Central memory CD4-positive, alpha-beta T cell (primary cell): ENCODE data around the gene MYO10.
"Not testable (repeated sequence)": the region's sequence is repeated elsewhere in the genome, so short reads cannot be mapped to it uniquely, and the experiment has no call there.

ENCODE experiments used
- DNase-seq: peaks from one replicate; pipeline ENCODE4 v3.0.0; 2022

The MYO10 gene

DNA sequence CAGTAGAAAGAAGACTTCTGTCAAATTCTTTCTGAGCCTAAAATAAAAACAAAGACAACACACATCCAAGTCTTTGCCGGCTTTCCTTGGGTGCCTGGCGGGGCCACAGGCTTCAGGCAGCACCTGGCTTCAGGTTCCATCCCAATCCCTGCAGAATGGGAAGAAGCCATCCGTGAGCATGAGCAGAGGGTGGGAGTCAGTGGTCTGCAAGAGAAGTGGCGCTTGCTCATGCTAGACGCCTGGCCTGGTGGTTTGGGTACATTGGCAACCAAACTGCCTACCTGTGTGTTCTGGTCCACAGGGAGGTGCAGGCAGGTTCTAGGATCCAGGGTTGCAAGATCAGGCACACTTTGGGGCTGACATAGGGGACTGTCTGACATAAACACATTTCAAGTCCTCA is 271.7 kb downstream of the MYO10 start:
- no peak for DNase-seq

- no peak for DNase-seq
Measured at GRCh38 chr5:16663840-16664239, 272.2 kb downstream of the MYO10 start.

- DNase-seq: no peak
Measured at GRCh38 chr5:16661713-16662112, 274.4 kb downstream of the MYO10 start.

GRCh38 chr5:16660982-16661381 is 275.1 kb downstream of the MYO10 start:
- no peak for DNase-seq

DNA sequence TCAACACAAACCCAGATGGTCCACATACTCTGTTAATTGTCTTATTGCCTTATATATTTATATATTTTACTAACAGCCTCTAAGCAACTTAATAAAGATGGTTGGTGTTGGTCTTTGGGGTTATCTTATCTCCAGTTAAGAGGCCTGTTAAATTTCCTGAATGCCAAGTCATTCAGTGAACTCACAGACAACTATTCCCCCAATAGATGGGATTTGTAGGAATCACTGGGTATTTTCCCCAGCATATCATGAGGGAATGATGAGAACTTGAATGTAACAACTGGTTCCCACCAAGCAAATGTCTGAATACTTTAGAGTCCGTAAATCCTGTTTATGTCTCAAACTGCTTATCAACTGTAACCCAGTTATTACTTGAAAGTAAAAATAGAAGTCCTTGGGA is 276.6 kb downstream of the MYO10 start:
- no peak for DNase-seq

DNA sequence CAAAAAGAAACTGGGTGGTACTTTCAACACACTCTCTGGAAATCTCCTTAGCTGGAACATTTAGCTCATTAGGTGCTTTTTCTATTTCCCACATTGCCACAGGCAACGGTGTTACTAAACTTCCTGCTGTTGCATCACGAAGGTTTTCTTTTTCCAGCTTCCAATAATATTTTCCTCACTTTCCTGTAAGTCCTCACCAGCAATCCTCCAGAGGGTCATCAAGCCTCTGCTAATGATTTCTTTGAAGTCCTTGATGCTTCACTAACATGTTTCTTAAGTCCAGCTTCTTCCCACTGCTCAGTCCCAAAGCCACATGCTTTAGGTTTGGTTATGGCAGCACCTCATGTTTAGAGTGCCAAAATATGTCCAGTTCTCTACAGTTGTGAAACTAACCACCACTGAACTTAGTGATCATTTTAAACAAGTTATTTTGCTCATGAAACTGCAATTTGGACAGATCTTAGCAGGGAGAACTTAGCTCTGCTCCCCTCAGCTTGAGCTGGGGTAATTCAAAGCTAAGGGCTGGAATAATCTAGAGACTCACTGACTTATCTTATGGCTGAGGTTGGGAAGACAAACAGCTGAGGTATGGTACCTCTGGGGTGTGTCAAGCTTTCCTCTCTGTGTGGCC is 279.4 kb downstream of the MYO10 start:
- DNase-seq: no peak

DNA sequence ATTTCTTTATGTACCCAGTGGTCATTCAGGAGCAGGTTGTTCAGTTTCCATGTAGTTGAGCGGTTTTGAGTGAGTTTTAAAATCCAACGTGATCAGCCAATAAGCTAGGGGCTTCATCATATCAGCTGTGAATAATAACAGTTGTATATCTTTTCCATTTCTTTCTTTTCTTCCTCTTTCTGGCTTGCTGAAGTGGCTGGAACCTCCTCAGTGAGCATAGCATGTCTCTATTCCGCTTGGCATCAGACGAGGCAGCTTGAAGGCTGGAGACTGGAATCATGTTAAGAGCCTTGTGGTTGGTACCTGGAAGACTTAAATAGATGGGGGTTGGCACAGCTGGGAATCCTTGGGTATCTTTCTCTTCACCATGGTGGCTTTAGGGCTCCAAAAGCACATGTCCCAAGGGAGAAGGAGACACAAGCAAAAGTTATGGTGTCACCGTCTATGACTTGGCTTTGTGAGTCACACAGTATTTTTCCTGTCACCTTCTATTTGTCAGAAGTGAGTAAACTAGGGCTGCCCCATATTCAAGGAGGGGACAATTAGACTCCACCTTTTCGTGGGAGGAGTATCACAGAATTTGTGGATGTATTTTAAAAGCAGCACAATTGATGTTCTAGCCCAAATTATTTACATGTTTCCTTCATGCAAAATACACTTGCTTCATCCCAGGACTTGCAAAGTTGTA is 281.3 kb downstream of the MYO10 start:
- no peak for DNase-seq

GRCh38 chr5:16648739-16649138 is 287.3 kb downstream of the MYO10 start:
- not testable (repeated sequence) for DNase-seq

GRCh38 chr5:16644301-16644889 is 291.7 kb downstream of the MYO10 start:
- DNase-seq: no peak

- DNase-seq: no peak
Measured at GRCh38 chr5:16642867-16643266, 293.2 kb downstream of the MYO10 start.

GRCh38 chr5:16639206-16639605 is 296.9 kb downstream of the MYO10 start:
- DNase-seq: no peak

GRCh38 chr5:16628376-16628775 is 307.7 kb downstream of the MYO10 start:
- DNase-seq: no peak

DNA sequence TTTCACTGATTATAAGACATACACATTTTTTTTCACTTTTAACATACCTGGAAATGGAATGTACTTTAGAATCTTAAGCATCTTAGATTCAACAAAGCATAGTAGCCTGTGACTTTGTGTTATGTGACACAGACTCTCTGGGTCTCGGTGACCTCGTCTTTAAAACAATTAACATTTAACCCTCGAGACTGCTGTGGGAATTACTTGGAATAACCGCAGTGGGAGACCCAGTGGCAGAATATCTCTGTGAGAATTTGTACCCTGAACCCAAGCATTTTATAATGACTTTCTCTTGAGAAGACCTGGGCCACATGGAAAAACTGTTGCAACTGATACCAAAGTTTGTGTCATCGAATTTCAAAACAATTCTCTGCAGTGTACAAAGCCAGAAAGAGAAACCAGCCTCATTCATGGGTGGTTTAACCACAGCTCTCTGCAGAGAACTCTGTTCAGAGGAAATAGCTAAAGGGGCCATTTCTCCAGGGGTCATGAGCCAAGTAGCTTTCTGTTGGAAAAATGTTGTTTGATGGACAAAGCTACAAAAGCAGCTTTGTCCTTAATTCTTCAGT is 309.3 kb downstream of the MYO10 start:
- DNase-seq: no peak

DNA sequence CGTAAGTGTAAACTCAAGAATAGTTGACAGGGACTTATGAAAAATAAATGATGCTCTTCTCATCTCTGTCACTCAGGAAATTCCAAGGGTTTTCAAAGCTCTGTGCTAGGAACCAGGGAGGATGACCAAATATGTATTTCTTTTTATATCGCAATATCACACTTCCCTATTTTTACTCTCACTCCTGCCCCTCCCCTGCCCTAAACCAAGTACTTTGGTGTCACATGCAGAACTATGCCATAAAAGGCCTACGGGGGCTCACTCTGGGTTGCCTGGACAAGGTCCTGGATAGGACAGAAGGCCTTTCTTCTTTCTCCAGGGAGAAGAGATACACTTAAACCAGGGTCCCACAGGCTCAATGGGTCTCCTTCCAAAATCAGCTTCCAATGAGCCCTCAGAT is 311.0 kb downstream of the MYO10 start:
- no peak for DNase-seq

- no peak for DNase-seq
Measured at GRCh38 chr5:16619136-16619535, 317.0 kb downstream of the MYO10 start.

- no peak for DNase-seq
Measured at GRCh38 chr5:16618138-16618897, 317.8 kb downstream of the MYO10 start.

DNA sequence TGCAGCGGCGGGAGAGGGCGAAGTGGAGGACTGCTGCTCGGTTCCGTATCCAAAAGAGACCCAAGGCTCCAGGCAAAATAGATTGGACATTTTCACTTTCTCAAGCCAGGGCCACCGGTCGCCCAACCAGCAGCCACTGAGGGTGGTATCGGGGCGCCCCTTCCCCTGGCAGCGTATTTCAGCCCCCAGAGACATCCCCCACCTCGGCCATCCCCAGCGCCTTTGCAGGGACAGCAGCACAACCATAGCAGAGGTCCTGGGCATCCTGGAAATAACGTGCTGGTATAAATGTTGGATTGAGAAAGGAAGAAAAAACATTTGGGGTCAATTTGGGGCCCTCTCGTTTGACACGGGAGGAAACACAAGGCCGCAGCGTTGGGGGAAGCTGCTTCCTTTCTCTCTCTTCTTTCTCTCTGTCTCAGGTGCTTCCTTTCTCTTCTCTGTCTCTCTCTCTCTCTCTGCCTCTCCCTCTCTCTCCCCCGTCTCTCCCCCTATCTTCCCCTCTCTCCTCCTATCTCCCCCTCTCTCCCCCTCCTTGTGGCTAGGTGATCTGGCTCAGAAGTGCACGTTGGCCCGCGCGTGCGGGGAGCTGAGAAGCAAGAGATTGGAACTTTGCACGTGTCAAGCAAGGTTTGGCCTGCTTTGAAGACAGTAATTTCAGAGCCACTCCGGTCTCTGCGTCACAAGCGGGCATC is 318.7 kb downstream of the MYO10 start:
- DNase-seq: peak; percentile 72

DNA sequence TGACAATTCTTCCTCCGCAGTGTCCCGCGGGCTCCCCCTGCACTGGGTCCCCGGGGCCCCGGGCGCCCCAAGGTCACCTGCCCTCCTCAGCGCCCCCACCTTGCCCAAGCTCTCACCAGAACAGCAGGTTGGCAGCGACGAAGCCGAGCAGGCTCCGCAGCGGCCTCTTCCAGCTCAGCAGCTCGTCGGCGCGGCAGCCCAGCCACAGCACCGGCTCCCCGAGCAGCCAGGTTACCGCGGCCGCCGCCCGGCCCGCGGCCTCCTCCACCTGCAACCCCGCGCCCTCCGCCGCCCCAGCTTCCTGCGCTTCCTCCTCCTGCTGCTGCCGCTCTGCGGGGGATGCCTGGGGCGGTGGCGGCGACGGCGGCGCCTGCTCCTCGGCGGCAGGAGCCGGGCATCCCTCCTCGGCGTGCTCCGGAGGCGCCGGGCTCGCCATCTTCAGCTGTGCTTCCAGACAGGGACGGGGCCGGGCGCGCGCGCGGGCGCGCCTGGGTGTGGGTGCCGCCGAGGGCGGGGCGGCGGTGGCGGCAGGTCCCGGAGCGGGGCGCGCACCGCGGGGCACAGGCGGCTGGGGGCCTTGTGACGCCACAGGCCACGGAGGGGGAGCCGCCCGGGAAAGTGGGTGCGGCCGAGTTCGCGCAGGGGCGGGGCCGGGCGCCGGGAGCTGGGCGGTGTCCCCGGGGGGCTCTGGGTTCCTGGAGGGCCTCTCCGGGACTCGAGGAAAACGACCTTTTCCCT is 319.4 kb downstream of the MYO10 start, which contains the start of gene RETREG1:
Gene RETREG1 (minus strand): TSS at position 462 of the 738 bp plus-strand sequence. CDS start 26 bp downstream, at position 436.
- peak; percentile 86 for DNase-seq

DNA sequence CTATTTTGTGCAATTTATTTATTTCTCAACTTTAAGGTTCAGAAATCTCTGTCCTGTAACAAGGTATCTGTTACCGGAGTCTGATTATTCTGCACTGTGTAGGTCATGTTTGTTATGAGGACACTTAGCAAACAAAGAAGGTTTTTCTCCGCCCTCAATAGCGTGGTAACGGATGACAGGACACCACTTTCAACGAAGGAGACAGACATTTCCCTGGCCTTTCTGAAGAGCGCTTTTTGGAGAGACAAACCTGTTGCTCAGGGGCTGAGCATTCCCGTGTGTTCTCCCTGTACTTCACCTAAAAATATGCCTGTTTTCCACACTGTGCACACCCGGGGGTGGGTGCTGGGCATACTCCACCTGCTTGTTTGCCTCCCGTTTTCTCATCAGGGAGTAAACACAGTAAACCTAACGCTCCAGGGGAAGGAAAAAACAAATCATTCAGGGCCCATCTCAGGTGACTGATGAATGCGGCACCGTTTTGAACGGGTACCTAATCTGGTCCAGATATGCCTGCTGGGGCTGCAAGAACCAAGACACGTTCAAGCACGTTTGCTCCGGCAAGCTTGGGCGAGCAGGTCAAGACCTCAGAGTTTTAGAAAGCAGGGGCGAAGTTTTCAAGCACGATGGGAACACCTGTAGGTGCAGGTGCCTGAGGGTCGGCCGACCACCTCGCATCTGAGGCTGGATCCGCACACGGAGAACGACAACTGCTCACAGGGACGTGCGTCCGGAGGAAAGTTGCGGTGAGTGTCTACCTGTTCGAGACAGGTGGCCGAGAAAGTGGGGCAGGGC is 320.1 kb downstream of the MYO10 start:
- no peak for DNase-seq

GRCh38 chr5:16612007-16612406 is 324.1 kb downstream of the MYO10 start:
- DNase-seq: no peak
